ENCODE results near the gene CTTNBP2.

- TF ChIP-seq CTCF (IDR thresholded peaks at IDR 0.05; ENCODE audit: insufficient read depth, low read length, poor library complexity, severe bottlenecking), result no peak
- no peak for TF ChIP-seq EZH2phosphoT487 (conservative IDR thresholded peaks at IDR 0.05; ENCODE audit: low read length)
Observed at GRCh38 chr7:117772421-117772820, 100.8 kb downstream of the CTTNBP2 start.
